A673 (cell line): Measurements from ENCODE around the gene SYTL3. TPM values are rescaled to one million over a fixed set of nuclear protein-coding genes. Genes with fewer than 3 reads are reported as not detected.
"Not testable (repeated sequence)": the region's sequence is repeated elsewhere in the genome, so short reads cannot be mapped to it uniquely, and the experiment has no call there.

Experiments
- BruUV-seq: library from RNA; stranded (reverse); fragments of 400-500 nt; replicated peaks from 2 replicates; lab custom pipeline; 2021; lab: Mats Ljungman, UMichigan
- CTCF ChIA-PET: fragments of 300-600 bp; sonication (Branson Sonifier 250); formaldehyde crosslinking; loops from one replicate; lab custom pipeline; 2022; ENCODE audit warnings: antibody characterized with exemption; lab: Charles Lee
- POLR2A ChIA-PET: fragments of 300-600 bp; sonication (Branson Sonifier 250); formaldehyde crosslinking; loops from one replicate; lab custom pipeline; 2022; ENCODE audit warnings: antibody characterized with exemption; ENCODE audit not compliant: low non-redundant PET; lab: Charles Lee
- DNase-seq: peaks from one replicate; pipeline ENCODE4 v3.0.0-alpha.2; 2015; ENCODE audit warnings: low spot score
- H3K27ac ChIP-seq: fragments of 200-600 bp; sonication (generic); 2 replicates; pipeline ENCODE4 v1.5.1; 2016; ENCODE audit warnings: mixed run types, low read depth, mild to moderate bottlenecking, mixed read lengths, antibody characterized with exemption, low read length; ENCODE audit not compliant: poor library complexity, severe bottlenecking
- H3K27me3 ChIP-seq: fragments of 200-600 bp; sonication (generic); replicated peaks from 2 replicates; pipeline ENCODE4 v1.6.1; 2017; ENCODE audit warnings: mixed run types, low read depth, mild to moderate bottlenecking, mixed read lengths, antibody characterized with exemption, low read length; ENCODE audit not compliant: insufficient read depth, poor library complexity
- H3K36me3 ChIP-seq: fragments of 200-600 bp; sonication (generic); 2 replicates; pipeline ENCODE4 v1.6.1; 2016; ENCODE audit warnings: mixed run types, mild to moderate bottlenecking, mixed read lengths, antibody characterized with exemption, low read length; ENCODE audit not compliant: insufficient read depth, poor library complexity, severe bottlenecking
- H3K4me1 ChIP-seq: fragments of 200-600 bp; sonication (generic); 2 replicates; pipeline ENCODE4 v1.6.1; 2017; ENCODE audit warnings: mixed run types, mild to moderate bottlenecking, mixed read lengths, antibody characterized with exemption, low read length; ENCODE audit not compliant: insufficient read depth, poor library complexity, severe bottlenecking
- H3K4me3 ChIP-seq: fragments of 200-600 bp; sonication (generic); 2 replicates; pipeline ENCODE4 v1.5.1; 2016; ENCODE audit warnings: low read depth, mixed run types, mild to moderate bottlenecking, mixed read lengths, low read length; ENCODE audit not compliant: poor library complexity, severe bottlenecking
- H3K9me3 ChIP-seq: fragments of 200-600 bp; sonication (generic); 2 replicates; pipeline ENCODE4 v1.6.1; 2016; ENCODE audit warnings: mixed run types, low read depth, mild to moderate bottlenecking, mixed read lengths, antibody characterized with exemption, low read length; ENCODE audit not compliant: poor library complexity, severe bottlenecking
- CTCF ChIP-seq: fragments of 300-800, 200-600 bp; sonication (generic); conservative IDR thresholded peaks from 2 replicates; pipeline ENCODE4 v1.5.1; 2017; ENCODE audit warnings: low read depth, mild to moderate bottlenecking, antibody characterized with exemption, low read length, moderate library complexity, mixed read lengths
- EZH2 ChIP-seq: fragments of 200-600 bp; sonication (generic); IDR thresholded peaks from 2 replicates; pipeline ENCODE4 v1.6.1; 2017; ENCODE audit warnings: borderline replicate concordance, low read depth, mild to moderate bottlenecking, mixed read lengths, antibody characterized with exemption, low read length; ENCODE audit not compliant: poor library complexity, severe bottlenecking
- intact Hi-C: fragments of 100-400 bp; cut with micrococcal nuclease; formaldehyde crosslinking; loops from one replicate; pipeline ENCODE4 v1.10.0; 2022; ENCODE audit not compliant: unreplicated experiment
- total RNA-seq: library from RNA; stranded (reverse); gene quantifications from 2 replicates; pipeline ENCODE4 v1.2.3, GENCODE V29; 2021

SYTL3 gene
- total RNA-seq, 1 experiment from 2014 or later = 0.82 TPM

DNA sequence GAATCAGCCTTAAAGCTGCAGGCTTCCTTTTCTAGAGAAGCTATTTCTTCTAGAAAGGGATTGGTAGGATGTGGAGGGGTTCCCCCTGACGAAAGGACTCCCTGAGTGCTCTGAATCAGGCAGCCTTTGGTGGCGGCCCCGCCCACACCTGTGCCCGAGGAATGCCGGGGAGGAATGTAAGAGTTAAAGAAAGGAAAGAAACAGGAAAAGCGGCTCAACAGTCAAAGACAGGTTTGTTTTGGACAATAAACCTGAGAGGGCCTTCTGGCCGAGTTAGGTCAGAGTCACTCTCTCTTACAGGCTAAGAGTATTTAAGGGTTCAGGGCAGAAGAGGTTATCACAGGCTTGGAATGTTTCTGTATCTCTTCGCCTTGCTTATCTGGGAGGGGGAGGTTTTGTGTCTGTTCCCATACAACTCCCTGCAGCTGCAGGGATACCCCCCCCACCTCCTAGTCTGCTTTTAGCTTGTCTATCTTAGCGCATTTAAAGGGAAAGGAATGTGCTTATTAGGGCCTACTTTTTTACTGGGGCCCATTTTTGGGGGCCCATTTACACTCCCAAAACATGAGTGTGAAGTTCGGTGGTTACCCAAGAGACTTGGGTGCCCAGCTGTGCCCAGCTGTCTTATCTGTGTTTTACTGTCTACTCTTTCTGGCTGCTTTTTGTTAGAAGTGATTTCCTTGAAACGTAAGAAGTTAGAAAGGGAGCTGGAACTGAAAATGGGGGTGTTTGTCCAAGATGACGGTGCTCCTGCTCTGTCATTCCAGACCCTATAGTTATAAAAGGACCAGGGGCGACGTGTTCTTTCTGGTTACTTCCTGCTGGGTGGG is 38.1 kb upstream of the SYTL3 start:
- Histone ChIP-seq H3K4me1 (no peaks in the 10 kb centered on the region), H3K27ac (no peak overlapping the region), H3K4me3 (no peak overlapping the region), H3K27me3 (no peaks in the 10 kb centered on the region), H3K36me3 (peaks cover 41% of the 10 kb centered on the region), H3K9me3 (no peaks in the 10 kb centered on the region)
- ChIA-PET POLR2A (no interaction called here), CTCF (no interaction called here)
- intact Hi-C loops = no loop called here
- BruUV-seq = no TSS peak
- DNase-seq = no peak
- TF ChIP-seq CTCF = no peak
- no peak for TF ChIP-seq EZH2

DNA sequence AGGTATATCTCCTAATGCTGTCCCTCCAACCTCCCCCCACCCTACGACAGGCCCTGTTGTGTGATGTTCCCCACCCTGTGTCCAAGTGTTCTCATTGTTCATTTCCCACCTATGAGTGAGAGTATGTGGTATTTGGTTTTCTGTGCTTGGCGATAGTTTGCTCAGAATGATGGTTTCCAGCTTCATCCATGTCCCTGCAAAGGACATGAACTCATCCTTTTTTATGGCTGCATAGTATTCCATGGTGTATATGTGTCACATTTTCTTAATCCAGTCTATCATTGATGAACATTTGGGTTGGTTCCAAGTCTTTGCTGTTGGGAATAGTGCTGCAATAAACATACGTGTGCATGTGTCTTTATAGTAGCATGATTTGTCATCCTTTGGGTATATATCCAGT is 35.2 kb upstream of the SYTL3 start:
- intact Hi-C loops, POLR2A ChIA-PET, H3K9me3 ChIP-seq, H3K27ac ChIP-seq, H3K27me3 ChIP-seq, H3K4me3 ChIP-seq, H3K4me1 ChIP-seq, BruUV-seq, DNase-seq, CTCF ChIA-PET: not testable (repeated sequence)
- peaks cover 19% of the 10 kb centered on the region for H3K36me3 ChIP-seq

DNA sequence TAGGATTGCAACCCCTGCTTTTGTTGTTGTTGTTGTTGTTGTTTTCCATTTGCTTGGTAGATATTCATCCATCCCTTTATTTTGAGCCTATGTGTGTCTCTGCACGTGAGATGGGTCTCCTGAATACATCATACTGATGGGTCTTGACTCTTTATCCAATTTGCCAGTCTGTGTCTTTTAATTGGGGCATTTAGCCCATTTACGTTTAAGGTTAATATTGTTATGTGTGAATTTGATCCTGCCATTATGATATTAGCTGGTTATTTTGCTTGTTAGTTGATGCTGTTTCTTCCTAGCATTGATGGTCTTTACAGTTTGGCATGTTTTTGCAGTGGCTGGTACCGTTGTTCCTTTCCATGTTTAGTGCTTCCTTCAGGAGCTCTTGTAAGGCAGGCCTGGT is 31.6 kb upstream of the SYTL3 start:
- DNase-seq, H3K4me1 ChIP-seq, POLR2A ChIA-PET, BruUV-seq, H3K27ac ChIP-seq, intact Hi-C loops, CTCF ChIA-PET, H3K27me3 ChIP-seq, H3K9me3 ChIP-seq, H3K4me3 ChIP-seq: not testable (repeated sequence)
- peaks cover 21% of the 10 kb centered on the region for H3K36me3 ChIP-seq

DNA sequence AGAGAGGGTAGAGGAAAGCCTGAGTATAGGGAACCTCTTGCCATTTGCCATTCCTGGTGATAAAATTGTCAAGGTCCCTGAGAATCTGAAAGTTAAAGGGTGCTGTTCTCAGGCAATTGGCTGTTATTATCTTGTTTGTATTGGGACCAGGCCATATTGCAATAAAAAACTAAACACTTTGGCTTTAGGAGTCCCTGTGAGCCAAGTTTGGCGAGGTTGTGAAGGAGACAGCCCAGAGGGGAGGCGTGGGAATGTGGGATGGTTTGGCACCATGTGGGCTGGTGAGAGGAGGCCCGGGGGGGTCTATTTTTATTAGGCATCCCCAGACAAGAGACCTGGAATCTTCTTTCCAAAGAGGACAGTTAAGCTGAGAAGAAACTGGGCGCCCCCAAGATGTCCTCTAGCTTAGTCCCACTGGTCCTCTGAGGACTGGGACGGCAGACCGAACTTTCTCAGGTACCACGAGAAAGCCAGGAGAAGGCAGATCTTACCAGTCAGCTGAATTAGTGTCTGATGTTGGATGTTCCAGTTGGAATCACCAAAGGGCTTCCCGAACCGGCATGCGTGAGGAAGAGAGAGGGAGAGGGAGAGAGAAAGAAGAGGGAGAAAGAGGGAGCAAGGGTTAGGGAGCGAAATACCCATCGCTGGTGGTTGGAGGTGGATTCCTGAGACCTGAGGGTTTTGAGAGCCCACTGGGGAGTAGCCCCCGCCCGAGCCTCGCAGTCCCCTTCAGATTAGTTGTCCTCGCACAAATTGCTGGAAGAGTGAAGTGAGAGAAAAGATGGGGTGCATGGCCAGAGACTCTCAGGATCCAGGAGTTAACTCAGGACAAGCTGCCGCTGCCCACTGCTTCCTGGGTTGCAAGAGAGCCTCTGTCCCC is 29.7 kb upstream of the SYTL3 start:
- Histone ChIP-seq H3K27ac (no peak overlapping the region), H3K4me3 (no peak overlapping the region), H3K27me3 (no peaks in the 10 kb centered on the region), H3K36me3 (peaks cover 21% of the 10 kb centered on the region), H3K9me3 (no peaks in the 10 kb centered on the region), H3K4me1 (no peaks in the 10 kb centered on the region)
- TF ChIP-seq CTCF = no peak
- TF ChIP-seq EZH2 = no peak
- ChIA-PET CTCF (no interaction called here), POLR2A (no interaction called here)
- no peak for DNase-seq
- intact Hi-C loops = no loop called here
- no TSS peak for BruUV-seq
